OCI-LY3 (cell line): ENCODE results near the gene ZNF25.

Experiments
- EZH2phosphoT487 ChIP-seq: fragments of 200-600 bp; shearing (Covaris generic); IDR thresholded peaks from 2 replicates; pipeline ENCODE4 v1.6.1; 2018; ENCODE audit warnings: antibody characterized with exemption, mixed run types, low read depth
- TF ChIP-seq, protein P1 (sequence below): fragments of 200-600, 300-600 bp; sonication (generic); IDR thresholded peaks from 2 replicates; pipeline ENCODE4 v1.5.1; 2014; ENCODE audit warnings: antibody characterized with exemption, low read length, low read depth

DNA sequence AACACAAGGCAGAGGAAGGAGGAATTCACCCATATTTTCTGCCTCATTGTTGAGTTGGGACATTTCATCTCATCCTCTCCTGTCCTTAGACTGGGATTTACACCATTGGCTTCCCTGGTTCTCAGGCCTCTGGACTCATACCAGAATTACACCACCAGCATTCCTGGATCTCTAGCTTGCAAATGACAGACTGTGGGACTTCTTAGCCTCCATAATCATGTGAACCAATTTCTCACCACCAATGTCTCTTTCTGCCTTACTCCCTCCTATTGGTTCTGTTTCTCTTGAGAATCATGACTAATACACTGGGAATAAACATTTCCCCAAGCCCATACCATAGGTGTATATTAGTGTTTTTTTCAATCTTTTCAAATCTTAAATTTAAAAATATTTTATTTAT lies 31.1 kb upstream of the ZNF25 start:
- TF ChIP-seq, protein P1, sequence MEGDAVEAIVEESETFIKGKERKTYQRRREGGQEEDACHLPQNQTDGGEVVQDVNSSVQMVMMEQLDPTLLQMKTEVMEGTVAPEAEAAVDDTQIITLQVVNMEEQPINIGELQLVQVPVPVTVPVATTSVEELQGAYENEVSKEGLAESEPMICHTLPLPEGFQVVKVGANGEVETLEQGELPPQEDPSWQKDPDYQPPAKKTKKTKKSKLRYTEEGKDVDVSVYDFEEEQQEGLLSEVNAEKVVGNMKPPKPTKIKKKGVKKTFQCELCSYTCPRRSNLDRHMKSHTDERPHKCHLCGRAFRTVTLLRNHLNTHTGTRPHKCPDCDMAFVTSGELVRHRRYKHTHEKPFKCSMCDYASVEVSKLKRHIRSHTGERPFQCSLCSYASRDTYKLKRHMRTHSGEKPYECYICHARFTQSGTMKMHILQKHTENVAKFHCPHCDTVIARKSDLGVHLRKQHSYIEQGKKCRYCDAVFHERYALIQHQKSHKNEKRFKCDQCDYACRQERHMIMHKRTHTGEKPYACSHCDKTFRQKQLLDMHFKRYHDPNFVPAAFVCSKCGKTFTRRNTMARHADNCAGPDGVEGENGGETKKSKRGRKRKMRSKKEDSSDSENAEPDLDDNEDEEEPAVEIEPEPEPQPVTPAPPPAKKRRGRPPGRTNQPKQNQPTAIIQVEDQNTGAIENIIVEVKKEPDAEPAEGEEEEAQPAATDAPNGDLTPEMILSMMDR: no peak
- no peak for TF ChIP-seq EZH2phosphoT487
